ENCODE measurements around the gene MRC2.

DNA sequence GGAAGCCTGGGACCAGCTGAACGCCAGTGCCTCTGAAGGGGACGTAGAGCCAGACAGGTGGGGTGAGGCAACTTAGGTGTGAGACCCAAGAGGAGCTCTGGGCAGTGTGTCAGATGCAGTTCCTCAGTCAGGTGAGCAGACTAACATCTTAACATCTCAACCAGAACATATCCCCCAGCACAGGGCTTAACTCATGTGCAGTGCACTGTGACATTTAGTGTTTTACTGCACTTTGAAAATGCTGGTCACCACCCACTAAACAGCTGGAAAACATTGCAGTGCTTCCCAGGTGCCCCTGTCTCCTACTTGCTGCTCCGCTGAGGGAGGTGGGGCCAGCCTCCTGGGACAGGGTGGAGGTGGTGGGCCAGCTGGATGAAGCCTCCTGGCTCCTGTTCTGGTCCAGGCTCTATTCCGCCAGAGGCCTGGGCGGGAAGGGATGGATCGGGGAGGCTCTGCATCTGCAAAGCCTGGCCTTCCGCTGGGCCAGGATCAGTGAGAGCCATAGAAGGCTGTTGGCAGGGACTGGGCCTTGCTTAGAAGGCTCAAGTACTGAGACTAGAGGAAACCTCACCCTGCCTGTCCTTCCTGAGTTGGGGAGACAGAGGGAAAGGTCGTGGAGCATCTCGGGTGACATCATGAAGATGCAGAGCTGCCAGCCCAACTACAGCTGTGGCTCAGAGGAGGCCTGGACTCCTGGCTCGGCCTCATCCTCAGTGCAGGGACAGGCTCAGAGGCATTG lies 7.9 kb upstream of the MRC2 start:
- TF ChIP-seq, protein P1, sequence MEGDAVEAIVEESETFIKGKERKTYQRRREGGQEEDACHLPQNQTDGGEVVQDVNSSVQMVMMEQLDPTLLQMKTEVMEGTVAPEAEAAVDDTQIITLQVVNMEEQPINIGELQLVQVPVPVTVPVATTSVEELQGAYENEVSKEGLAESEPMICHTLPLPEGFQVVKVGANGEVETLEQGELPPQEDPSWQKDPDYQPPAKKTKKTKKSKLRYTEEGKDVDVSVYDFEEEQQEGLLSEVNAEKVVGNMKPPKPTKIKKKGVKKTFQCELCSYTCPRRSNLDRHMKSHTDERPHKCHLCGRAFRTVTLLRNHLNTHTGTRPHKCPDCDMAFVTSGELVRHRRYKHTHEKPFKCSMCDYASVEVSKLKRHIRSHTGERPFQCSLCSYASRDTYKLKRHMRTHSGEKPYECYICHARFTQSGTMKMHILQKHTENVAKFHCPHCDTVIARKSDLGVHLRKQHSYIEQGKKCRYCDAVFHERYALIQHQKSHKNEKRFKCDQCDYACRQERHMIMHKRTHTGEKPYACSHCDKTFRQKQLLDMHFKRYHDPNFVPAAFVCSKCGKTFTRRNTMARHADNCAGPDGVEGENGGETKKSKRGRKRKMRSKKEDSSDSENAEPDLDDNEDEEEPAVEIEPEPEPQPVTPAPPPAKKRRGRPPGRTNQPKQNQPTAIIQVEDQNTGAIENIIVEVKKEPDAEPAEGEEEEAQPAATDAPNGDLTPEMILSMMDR (IDR thresholded peaks at IDR 0.05; ENCODE audit: borderline replicate concordance, extremely low read depth, low read length, poor library complexity, severe bottlenecking), result no peak
- no peak for TF ChIP-seq EZH2 (IDR thresholded peaks at IDR 0.05; ENCODE audit: borderline replicate concordance, low read depth, low read length, severe bottlenecking)
